Measurements from ENCODE around the gene LTC4S. TPM values are rescaled to one million over a fixed set of nuclear protein-coding genes. Genes with fewer than 3 reads are reported as not detected.

LTC4S gene
- polyA plus RNA-seq, 1 experiment = 0.40 TPM

DNA sequence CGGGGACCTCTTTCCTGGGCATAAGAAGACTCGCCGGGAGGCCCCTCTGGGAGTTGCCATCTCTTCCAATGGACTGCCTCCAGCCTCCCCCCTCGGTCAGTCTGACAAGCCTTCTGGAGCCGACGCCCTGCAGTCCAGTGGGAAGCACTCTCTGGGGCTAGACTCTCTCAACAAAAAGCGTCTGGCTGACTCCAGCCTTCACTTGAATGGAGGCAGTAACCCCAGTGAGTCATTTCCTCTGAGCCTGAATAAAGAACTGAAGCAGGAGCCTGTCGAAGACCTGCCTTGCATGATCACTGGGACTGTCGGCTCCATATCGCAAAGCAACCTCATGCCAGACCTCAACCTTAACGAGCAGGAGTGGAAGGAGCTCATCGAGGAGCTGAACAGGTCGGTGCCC lies 28.4 kb upstream of the LTC4S start:
- no peak overlapping the region for H3K4me3 ChIP-seq (ENCODE audit: low read depth, low read length)
- ChIA-PET CTCF (no interaction called here), POLR2A (no interaction called here)
- no peaks in the 10 kb centered on the region; the same call in 1 of the 2 replicates for H3K9me3 ChIP-seq (ENCODE audit: control insufficient read depth, insufficient read depth, low read length)
- DNase-seq (ENCODE audit: low read depth, low spot score) = no peak
- H3K27me3 ChIP-seq (ENCODE audit: control insufficient read depth, insufficient read depth, low read length) = no peaks in the 10 kb centered on the region
- peak overlapping the region; percentile 70 for H3K27ac ChIP-seq (ENCODE audit: low read depth, low read length)
- TF ChIP-seq, protein P1, sequence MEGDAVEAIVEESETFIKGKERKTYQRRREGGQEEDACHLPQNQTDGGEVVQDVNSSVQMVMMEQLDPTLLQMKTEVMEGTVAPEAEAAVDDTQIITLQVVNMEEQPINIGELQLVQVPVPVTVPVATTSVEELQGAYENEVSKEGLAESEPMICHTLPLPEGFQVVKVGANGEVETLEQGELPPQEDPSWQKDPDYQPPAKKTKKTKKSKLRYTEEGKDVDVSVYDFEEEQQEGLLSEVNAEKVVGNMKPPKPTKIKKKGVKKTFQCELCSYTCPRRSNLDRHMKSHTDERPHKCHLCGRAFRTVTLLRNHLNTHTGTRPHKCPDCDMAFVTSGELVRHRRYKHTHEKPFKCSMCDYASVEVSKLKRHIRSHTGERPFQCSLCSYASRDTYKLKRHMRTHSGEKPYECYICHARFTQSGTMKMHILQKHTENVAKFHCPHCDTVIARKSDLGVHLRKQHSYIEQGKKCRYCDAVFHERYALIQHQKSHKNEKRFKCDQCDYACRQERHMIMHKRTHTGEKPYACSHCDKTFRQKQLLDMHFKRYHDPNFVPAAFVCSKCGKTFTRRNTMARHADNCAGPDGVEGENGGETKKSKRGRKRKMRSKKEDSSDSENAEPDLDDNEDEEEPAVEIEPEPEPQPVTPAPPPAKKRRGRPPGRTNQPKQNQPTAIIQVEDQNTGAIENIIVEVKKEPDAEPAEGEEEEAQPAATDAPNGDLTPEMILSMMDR (IDR thresholded peaks at IDR 0.05; ENCODE audit: low read depth, low read length) = no peak

DNA sequence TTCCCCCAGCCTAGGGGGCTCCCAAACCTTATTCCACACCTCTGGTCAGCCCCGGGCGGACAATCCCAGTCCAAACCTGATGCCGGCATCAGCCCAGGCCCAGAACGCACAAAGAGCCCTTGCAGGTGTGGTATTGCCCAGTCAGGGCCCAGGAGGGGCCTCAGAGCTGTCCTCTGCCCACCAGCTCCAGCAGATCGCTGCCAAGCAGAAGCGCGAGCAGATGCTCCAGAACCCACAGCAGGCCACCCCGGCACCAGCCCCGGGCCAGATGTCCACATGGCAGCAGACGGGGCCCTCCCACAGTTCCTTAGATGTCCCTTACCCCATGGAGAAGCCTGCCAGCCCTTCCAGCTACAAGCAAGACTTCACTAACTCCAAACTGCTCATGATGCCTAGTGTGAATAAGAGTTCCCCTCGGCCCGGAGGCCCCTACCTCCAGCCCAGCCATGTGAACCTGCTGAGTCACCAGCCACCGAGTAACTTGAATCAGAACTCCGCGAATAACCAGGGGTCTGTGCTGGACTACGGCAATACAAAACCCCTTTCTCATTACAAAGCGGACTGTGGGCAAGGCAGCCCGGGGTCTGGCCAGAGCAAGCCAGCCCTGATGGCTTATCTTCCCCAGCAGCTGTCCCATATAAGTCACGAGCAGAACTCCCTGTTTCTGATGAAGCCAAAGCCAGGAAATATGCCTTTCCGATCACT lies 27.6 kb upstream of the LTC4S start:
- DNase-seq (ENCODE audit: low read depth, low spot score) = no peak
- ChIA-PET POLR2A (interaction anchor here (0.7 kb wide), 1 partner anchor 36 kb away, joined by 8 read pairs; no protein-coding TSS in a partner anchor), CTCF (interaction anchor here (0.5 kb wide), 1 partner anchor 29 kb away, joined by 3 read pairs; no protein-coding TSS in a partner anchor)
- peak overlapping the region; percentile 70 for H3K27ac ChIP-seq (ENCODE audit: low read depth, low read length)
- no peak overlapping the region for H3K4me3 ChIP-seq (ENCODE audit: low read depth, low read length)
- H3K9me3 ChIP-seq (ENCODE audit: control insufficient read depth, insufficient read depth, low read length) = no peaks in the 10 kb centered on the region; the same call in 1 of the 2 replicates
- H3K27me3 ChIP-seq (ENCODE audit: control insufficient read depth, insufficient read depth, low read length) = no peaks in the 10 kb centered on the region
- TF ChIP-seq, protein P1 (IDR thresholded peaks at IDR 0.05; ENCODE audit: low read depth, low read length) = no peak

DNA sequence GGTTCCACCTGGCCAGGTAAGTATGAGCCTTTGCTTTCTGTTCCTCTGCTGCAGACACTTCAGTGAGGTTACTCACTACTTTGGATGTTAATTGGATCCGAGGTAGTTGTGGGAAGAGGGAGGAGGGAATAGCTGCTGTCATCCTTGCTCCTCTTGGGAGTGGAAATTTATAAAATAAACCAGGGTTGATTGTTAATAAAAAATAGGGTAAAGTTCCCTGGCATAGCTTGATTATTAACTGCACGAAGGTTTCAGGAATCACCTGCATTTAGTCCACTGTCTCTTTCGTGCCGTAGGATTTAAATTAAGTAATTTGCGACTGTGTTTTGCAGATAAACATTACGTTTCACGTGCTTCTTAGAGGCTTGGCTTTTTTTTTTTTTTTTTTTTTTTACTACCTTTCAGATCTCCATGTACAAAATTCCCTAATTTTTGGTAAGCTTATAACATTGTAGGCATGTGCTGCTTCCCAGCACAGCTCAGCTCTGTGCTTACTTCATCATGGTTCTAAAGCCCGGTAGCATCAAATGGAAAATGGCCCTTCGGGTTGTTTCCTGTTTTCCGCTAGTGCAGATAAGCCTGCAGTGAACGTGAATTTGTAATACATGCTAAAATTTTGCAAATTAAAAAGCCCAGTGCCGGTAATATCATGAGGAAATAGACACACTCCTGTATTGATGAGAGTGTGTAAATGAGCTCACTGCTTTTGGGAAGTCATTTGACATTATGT lies 26.9 kb upstream of the LTC4S start:
- no peak for DNase-seq (ENCODE audit: low read depth, low spot score)
- Histone ChIP-seq H3K9me3 (ENCODE audit: control insufficient read depth, insufficient read depth, low read length) (no peaks in the 10 kb centered on the region; the same call in 1 of the 2 replicates), H3K27me3 (ENCODE audit: control insufficient read depth, insufficient read depth, low read length) (no peaks in the 10 kb centered on the region), H3K27ac (ENCODE audit: low read depth, low read length) (peak overlapping the region; percentile 55), H3K4me3 (ENCODE audit: low read depth, low read length) (no peak overlapping the region)
- TF ChIP-seq, protein P1 (IDR thresholded peaks at IDR 0.05; ENCODE audit: low read depth, low read length) = no peak
- ChIA-PET CTCF (interaction anchor here (0.5 to 1.4 kb wide), 2 partner anchors 28 to 29 kb away, joined by 3 to 5 read pairs; no protein-coding TSS in a partner anchor), POLR2A (interaction anchor here (0.7 kb wide), 1 partner anchor 37 kb away, joined by 8 read pairs; no protein-coding TSS in a partner anchor)

DNA sequence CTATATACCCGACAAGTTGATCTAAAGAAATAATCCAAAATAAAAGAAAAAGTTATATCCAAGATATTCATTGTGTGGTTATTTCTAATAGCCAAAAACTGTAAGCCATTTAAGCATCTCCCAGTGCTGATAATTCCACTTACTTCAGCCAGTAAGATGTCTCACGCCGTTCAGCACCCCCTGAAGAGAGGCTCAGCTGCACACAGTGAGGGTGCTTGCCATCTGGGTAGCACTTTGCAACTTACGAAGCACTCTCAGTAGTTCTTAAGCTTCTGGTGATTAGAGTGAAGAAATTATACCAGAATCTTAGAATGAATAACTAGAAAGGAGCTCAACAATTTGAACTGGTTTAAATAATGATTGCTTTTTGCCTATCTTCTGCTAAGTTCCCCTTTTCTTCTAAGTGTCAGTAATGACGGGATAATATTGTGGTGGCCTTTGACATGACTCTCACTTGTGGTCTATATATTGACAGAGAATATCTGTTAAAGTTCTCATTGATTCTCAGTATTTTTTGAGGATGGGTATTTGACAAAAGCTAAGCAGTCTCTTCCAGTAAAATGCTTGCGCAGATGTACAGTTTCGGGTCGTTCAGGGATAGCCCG lies 26.2 kb upstream of the LTC4S start:
- ChIA-PET CTCF (interaction anchor here (1.4 kb wide), 1 partner anchor 28 kb away, joined by 5 read pairs; no protein-coding TSS in a partner anchor), POLR2A (no interaction called here)
- no peaks in the 10 kb centered on the region for H3K27me3 ChIP-seq (ENCODE audit: control insufficient read depth, insufficient read depth, low read length)
- no peak overlapping the region for H3K27ac ChIP-seq (ENCODE audit: low read depth, low read length)
- no peak for DNase-seq (ENCODE audit: low read depth, low spot score)
- no peak overlapping the region for H3K4me3 ChIP-seq (ENCODE audit: low read depth, low read length)
- TF ChIP-seq, protein P1 (IDR thresholded peaks at IDR 0.05; ENCODE audit: low read depth, low read length) = no peak
- H3K9me3 ChIP-seq (ENCODE audit: control insufficient read depth, insufficient read depth, low read length) = no peaks in the 10 kb centered on the region; the same call in 1 of the 2 replicates

Measured in AG04450 (cell line).